HepG2 (cell line): ENCODE data around the gene ENKUR. TPM values are rescaled to one million over a fixed set of nuclear protein-coding genes. Genes with fewer than 3 reads are reported as not detected.

Experiments used
- ATAC-seq: fragments of 200-7000 bp; cut with Tn5 transposase; 3 replicates; pipeline ENCODE4 v1.9.1; 2020; ENCODE audit warnings: mild to moderate bottlenecking, moderate library complexity
- BruUV-seq: library from RNA; stranded (reverse); fragments of 400-500 nt; replicated peaks from 2 replicates; lab custom pipeline; 2021; lab: Mats Ljungman, UMichigan
- CTCF ChIA-PET: fragments of 300-600 bp; formaldehyde crosslinking; extraction: SDS; loops from one replicate; lab custom pipeline; 2021; ENCODE audit warnings: low total read pairs, inconsistent platforms, low intra/inter-chr PET ratio; lab: Yijun Ruan, JAX
- POLR2A ChIA-PET: fragments of 350-600 bp; sonication (Branson Sonifier 250); formaldehyde crosslinking; loops from one replicate; lab custom pipeline; 2020; ENCODE audit warnings: antibody characterized with exemption, inconsistent platforms; lab: Yijun Ruan, JAX
- DNase-seq: peaks from one replicate; pipeline ENCODE4 v3.0.0-alpha.2; 2015; ENCODE audit warnings: low spot score
- FAIRE-seq: peaks from 3 replicates; lab custom pipeline; 2011; peaks lifted over from hg19 to GRCh38; lab: Jason Lieb, UNC
- H2AFZ ChIP-seq: one replicate; pipeline ENCODE4 v1.6.1; 2011; ENCODE audit warnings: low read length, inconsistent platforms
- H3K27ac ChIP-seq: fragments of 300-600 bp; 3 replicates; pipeline ENCODE4 v1.8.0; 2011; ENCODE audit warnings: mixed run types, mild to moderate bottlenecking, mixed read lengths, low read length, inconsistent platforms; ENCODE audit not compliant: insufficient read depth; ENCODE audit errors: extremely low read length
- H3K27me3 ChIP-seq, 2 experiments: fragments of 200-600 bp in 1 of 2; 2 replicates in 1 of 2; 3 replicates in 1 of 2; pipeline versions ENCODE4 v1.6.0 to v1.8.0; 2011; ENCODE audit warnings: low read length in 2 of 2, mild to moderate bottlenecking in 2 of 2, moderate library complexity in 2 of 2, inconsistent platforms in 1 of 2; ENCODE audit not compliant: insufficient read depth in 2 of 2, control insufficient read depth in 1 of 2
- H3K36me3 ChIP-seq, 2 experiments: fragments of 200-600 bp in 1 of 2; replicated peaks in 1 of 2; 2 replicates in 1 of 2; 3 replicates in 1 of 2; pipeline versions ENCODE4 v1.5.1 to v1.8.0; 2011; ENCODE audit warnings: low read length in 2 of 2, inconsistent platforms in 1 of 2; ENCODE audit not compliant: insufficient read depth in 2 of 2, control insufficient read depth in 1 of 2
- H3K4me1 ChIP-seq: 2 replicates; pipeline ENCODE4 v1.5.1; 2012; ENCODE audit warnings: low read length, inconsistent platforms; ENCODE audit not compliant: insufficient read depth
- H3K4me2 ChIP-seq: 2 replicates; pipeline ENCODE4 v1.6.0; 2011; ENCODE audit warnings: low read depth, low read length, inconsistent platforms
- H3K4me3 ChIP-seq, 3 experiments: fragments of 200-600 bp in 1 of 3; sonication (generic), shearing (Covaris generic) in 1 of 3; replicated peaks in 1 of 3; 2 replicates each; pipeline ENCODE4 v1.5.1; 2011 to 2016; ENCODE audit warnings: low read length in 3 of 3, inconsistent platforms in 2 of 3, low read depth in 2 of 3, mild to moderate bottlenecking in 2 of 3, control low read depth in 1 of 3, mixed read lengths in 1 of 3; ENCODE audit not compliant: insufficient read depth in 1 of 3
- H3K79me2 ChIP-seq: one replicate; pipeline ENCODE4 v1.6.1; 2011; ENCODE audit warnings: low read length, inconsistent platforms; ENCODE audit not compliant: insufficient read depth
- H3K9ac ChIP-seq: 2 replicates; pipeline ENCODE4 v1.6.0; 2011; ENCODE audit warnings: mild to moderate bottlenecking, low read depth, low read length, inconsistent platforms; ENCODE audit not compliant: insufficient read depth
- H3K9me3 ChIP-seq: 2 replicates; pipeline ENCODE4 v1.5.1; 2012; ENCODE audit warnings: mild to moderate bottlenecking, low read length
- H4K20me1 ChIP-seq: 2 replicates; pipeline ENCODE4 v1.6.0; 2011; ENCODE audit warnings: inconsistent platforms, mild to moderate bottlenecking, low read length, moderate library complexity; ENCODE audit not compliant: insufficient read depth
- CEBPB ChIP-seq: IDR thresholded peaks from 2 replicates; pipeline ENCODE4 v1.6.1; 2011; ENCODE audit warnings: low read depth, low read length, improper control_type of control experiment, borderline replicate concordance
- GMEB2 ChIP-seq: IDR thresholded peaks from 2 replicates; pipeline ENCODE4 v1.6.1; 2016; ENCODE audit warnings: missing biosample characterization, missing genetic modification reagents, low read depth
- HMG20A ChIP-seq: IDR thresholded peaks from 2 replicates; pipeline ENCODE4 v1.6.1; 2016; ENCODE audit warnings: borderline replicate concordance
- MXI1 ChIP-seq: IDR thresholded peaks from 3 replicates; pipeline ENCODE4 v1.6.1; 2012; ENCODE audit warnings: low read depth, low read length, inconsistent platforms, borderline replicate concordance
- NFE2L2 ChIP-seq: fragments of 150-350 bp; IDR thresholded peaks from 2 replicates; pipeline ENCODE4 v1.6.1; 2014; ENCODE audit warnings: low read length
- NFIC ChIP-seq: IDR thresholded peaks from 2 replicates; pipeline ENCODE4 v1.6.1; 2012; ENCODE audit warnings: mild to moderate bottlenecking, low read length, inconsistent platforms
- NFKB2 ChIP-seq: sonication (generic); formaldehyde crosslinking; IDR thresholded peaks from 2 replicates; pipeline ENCODE4 v1.4.0; 2020; ENCODE audit warnings: missing genetic modification reagents, borderline replicate concordance
- NR1H2 ChIP-seq: sonication (generic); formaldehyde crosslinking; IDR thresholded peaks from 2 replicates; pipeline ENCODE4 v1.8.1; 2022; ENCODE audit warnings: low read depth, missing genetic modification reagents, borderline replicate concordance
- PAXIP1 ChIP-seq: sonication (generic); formaldehyde crosslinking; conservative IDR thresholded peaks from 2 replicates; pipeline ENCODE4 v1.4.0; 2020; ENCODE audit warnings: mild to moderate bottlenecking, missing genetic modification reagents, moderate library complexity
- SIN3B ChIP-seq: fragments of 150-350 bp; IDR thresholded peaks from 2 replicates; pipeline ENCODE4 v1.6.1; 2014; ENCODE audit warnings: low read length
- ZBTB14 ChIP-seq: sonication (generic); formaldehyde crosslinking; IDR thresholded peaks from 2 replicates; pipeline ENCODE4 v1.4.0; 2020; ENCODE audit warnings: missing genetic modification reagents
- ZNF101 ChIP-seq: sonication (generic); formaldehyde crosslinking; IDR thresholded peaks from 2 replicates; pipeline ENCODE4 v1.4.0; 2020; ENCODE audit warnings: mild to moderate bottlenecking, low read depth, missing genetic modification reagents, borderline replicate concordance
- ZNF136 ChIP-seq: sonication (generic); formaldehyde crosslinking; IDR thresholded peaks from 2 replicates; pipeline ENCODE4 v1.8.1; 2022; ENCODE audit warnings: low read depth, mild to moderate bottlenecking, moderate library complexity, missing genetic modification reagents
- ZNF614 ChIP-seq: IDR thresholded peaks from 2 replicates; pipeline ENCODE4 v1.6.1; 2018; ENCODE audit warnings: missing biosample characterization, missing genetic modification reagents, inconsistent platforms, borderline replicate concordance
- WGBS: methylation state at CpG from one replicate; pipeline ENCODE4 v1.1.6; 2017; ENCODE audit warnings: low lambda C conversion rate; 5-methylcytosine and 5-hydroxymethylcytosine counted together
- in situ Hi-C: cut with HindIII; loops from 2 replicates; pipeline ENCODE4 v1.10.0; 2017; ENCODE audit warnings: low pct_unique_long_range_greater_than_20kb; ENCODE audit not compliant: extremely low pct_ligation_motif_present
- intact Hi-C: fragments of 100-400 bp; cut with micrococcal nuclease; formaldehyde crosslinking; loops from one replicate; pipeline ENCODE4 v1.10.0; 2022; ENCODE audit not compliant: unreplicated experiment
- polyA plus RNA-seq, 8 experiments: library from polyadenylated mRNA; depleted of rRNA in 3 of 8; stranded (reverse) in 7 of 8; unstranded in 1 of 8; fragments of >200 nt; fragmentation: Illumina TruSeq in 4 of 8; extraction: Trizol in 4 of 8; gene quantifications; 2 replicates each; pipeline versions ENCODE4 v1.2.1 to v1.2.3, GENCODE V29; 2011 to 2016; ENCODE audit warnings: low read depth in 4 of 8, missing spikeins in 1 of 8, mixed read lengths in 1 of 8; ENCODE audit not compliant: insufficient read depth in 1 of 8
- total RNA-seq, 5 experiments: library from RNA; depleted of rRNA; stranded (reverse); fragments of >200 nt; fragmentation: Illumina TruSeq; extraction: Trizol; gene quantifications; 2 replicates each; pipeline ENCODE4 v1.2.3, GENCODE V29; 2016; ENCODE audit warnings: low read depth in 1 of 5
- TF ChIP-seq, protein P1 (sequence below): sonication (generic); formaldehyde crosslinking; IDR thresholded peaks from 2 replicates; pipeline ENCODE4 v1.4.0; 2020; ENCODE audit warnings: missing genetic modification reagents

Gene ENKUR
- total and polyA plus RNA-seq, 2 of the 13 experiments (the other 11 are each of a cell fraction or from before 2014, with no cell fraction given): 0.15 TPM

DNA sequence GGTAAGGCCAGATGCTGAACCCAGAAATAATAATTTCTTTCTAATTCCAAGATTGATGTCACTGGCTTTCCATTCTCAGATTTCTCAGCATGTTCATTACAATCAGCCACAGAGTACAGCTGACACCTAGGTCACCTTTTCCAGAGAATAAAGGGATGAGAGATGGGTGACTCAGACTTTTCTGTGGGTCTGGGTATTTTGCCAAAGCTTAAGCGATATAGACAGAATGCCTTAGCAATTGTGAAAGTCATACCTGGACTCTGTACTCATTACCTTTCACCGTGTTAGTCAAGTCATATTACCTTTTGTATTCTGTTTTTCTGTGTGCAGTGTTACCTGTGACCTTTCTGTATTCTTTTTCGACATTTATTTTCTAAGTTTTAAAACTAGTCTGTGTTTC lies 53.0 kb downstream of the ENKUR start:
- Histone ChIP-seq H3K36me3 (no peaks in the 10 kb centered on the region), H4K20me1 (no peaks in the 10 kb centered on the region), H2AFZ (no peak overlapping the region), H3K27ac (peak overlapping the region; percentile 9), H3K9ac (no peak overlapping the region), H3K27me3 (no peaks in the 10 kb centered on the region), H3K4me1 (peaks cover 18% of the 10 kb centered on the region), H3K9me3 (no peaks in the 10 kb centered on the region), H3K79me2 (no peaks in the 10 kb centered on the region), H3K4me2 (peak overlapping the region; percentile 41; the same call in 1 of the 2 replicates), H3K4me3 (no peak overlapping the region; a peak in 1 of 6 replicates)
- peak; percentile 88 for ATAC-seq
- no TSS peak for BruUV-seq
- FAIRE-seq: no peak
- intact Hi-C loops: no loop called here
- DNase-seq: peak; percentile 84
- WGBS: 0% methylated on average over 3 of the region's 3 CpGs
- CTCF ChIA-PET: no interaction called here
- POLR2A ChIA-PET: interaction anchor here (1.6 kb wide), 1 partner anchor 53 kb away, joined by 3 read pairs; the partner anchor contains the start of genes ENKUR and THNSL1
- in situ Hi-C loops: no loop called here
- TF ChIP-seq NFE2L2 (peak; percentile 47; the same call in 1 of the 2 replicates), SIN3B (no peak), GMEB2 (CRISPR knock-in tag) (no peak), ZBTB14 (CRISPR knock-in tag) (no peak), ZNF614 (CRISPR knock-in tag) (0 out of 2 replicates have a peak, but pooled peaks have one; percentile 37), MXI1 (no peak), NFIC (peak; percentile 26; the same call in 1 of the 2 replicates), HMG20A (CRISPR knock-in tag) (peak; percentile 62), ZNF136 (CRISPR knock-in tag) (no peak), PAXIP1 (CRISPR knock-in tag) (peak; percentile 54), NR1H2 (CRISPR knock-in tag) (no peak), NFKB2 (no peak), ZNF101 (no peak), CEBPB (peak; percentile 63; the same call in 1 of the 2 replicates)
- TF ChIP-seq, protein P1, sequence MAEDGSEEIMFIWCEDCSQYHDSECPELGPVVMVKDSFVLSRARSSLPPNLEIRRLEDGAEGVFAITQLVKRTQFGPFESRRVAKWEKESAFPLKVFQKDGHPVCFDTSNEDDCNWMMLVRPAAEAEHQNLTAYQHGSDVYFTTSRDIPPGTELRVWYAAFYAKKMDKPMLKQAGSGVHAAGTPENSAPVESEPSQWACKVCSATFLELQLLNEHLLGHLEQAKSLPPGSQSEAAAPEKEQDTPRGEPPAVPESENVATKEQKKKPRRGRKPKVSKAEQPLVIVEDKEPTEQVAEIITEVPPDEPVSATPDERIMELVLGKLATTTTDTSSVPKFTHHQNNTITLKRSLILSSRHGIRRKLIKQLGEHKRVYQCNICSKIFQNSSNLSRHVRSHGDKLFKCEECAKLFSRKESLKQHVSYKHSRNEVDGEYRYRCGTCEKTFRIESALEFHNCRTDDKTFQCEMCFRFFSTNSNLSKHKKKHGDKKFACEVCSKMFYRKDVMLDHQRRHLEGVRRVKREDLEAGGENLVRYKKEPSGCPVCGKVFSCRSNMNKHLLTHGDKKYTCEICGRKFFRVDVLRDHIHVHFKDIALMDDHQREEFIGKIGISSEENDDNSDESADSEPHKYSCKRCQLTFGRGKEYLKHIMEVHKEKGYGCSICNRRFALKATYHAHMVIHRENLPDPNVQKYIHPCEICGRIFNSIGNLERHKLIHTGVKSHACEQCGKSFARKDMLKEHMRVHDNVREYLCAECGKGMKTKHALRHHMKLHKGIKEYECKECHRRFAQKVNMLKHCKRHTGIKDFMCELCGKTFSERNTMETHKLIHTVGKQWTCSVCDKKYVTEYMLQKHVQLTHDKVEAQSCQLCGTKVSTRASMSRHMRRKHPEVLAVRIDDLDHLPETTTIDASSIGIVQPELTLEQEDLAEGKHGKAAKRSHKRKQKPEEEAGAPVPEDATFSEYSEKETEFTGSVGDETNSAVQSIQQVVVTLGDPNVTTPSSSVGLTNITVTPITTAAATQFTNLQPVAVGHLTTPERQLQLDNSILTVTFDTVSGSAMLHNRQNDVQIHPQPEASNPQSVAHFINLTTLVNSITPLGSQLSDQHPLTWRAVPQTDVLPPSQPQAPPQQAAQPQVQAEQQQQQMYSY (CRISPR knock-in tag): no peak
